Activated CD8-positive, alpha-beta memory T cell treated with anti-CD3 and anti-CD28 coated beads, Interleukin-2, amount 50 U/mL, for 24 hours (primary cell): Measurements from ENCODE around the gene TBX1.

Source experiments
- DNase-seq: peaks from one replicate; pipeline ENCODE4 v3.0.0-alpha.2; 2020; ENCODE audit errors: extremely low read depth

The TBX1 gene

DNA sequence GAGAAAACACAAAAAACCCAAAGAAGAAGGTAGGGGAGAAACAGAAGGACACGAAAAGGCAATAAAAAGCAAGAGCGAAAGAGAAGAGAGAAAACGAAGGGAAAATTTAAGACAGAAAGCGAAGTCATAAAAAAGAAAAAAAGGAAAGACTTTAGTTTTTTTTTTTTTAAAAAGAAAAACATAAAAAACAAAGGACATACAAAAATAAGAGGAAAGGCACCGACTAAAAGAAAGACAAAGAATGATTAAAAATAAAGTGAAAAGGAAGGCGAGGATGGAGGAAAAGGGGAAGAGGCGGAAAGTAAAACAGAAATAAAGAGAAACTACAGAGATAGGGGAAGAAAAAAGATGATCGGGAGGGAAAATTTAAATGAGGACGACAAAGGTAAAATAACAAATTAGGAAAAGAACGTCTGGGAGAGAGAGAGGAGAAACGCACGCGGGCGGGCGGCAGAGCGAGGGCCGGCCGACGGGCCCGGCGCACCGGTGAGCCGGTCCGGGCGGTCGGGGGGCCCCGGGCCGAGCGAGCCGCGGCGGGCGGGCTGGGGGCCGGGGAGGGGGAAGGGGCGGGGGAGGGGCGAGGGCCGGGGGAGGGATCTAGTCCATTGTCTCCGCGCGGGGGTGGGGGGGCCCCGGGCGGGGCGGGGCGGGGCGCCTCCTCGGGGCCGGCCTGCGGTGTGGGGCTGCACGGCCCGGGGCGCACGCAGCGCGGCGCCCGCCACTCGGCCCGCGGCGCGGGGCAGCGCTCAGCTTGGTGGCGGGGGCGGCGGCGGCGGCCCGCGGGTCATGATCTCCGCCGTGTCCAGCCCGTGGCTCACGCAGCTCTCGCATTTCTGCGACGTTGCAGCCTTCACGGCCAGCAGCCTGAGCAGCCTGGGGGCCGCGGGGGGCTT is at the start of gene TBX1:
Gene TBX1, plus strand, starts transcription at position 721 of the 893 bp plus-strand sequence. Its CDS starts 66 bp downstream, at position 787.
- DNase-seq, result no peak

GRCh38 chr22:19713245-19713644 is 47.3 kb upstream of the TBX1 start:
- no peak for DNase-seq

- no peak for DNase-seq
Observed at GRCh38 chr22:19713650-19714311, 46.8 kb upstream of the TBX1 start.

DNA sequence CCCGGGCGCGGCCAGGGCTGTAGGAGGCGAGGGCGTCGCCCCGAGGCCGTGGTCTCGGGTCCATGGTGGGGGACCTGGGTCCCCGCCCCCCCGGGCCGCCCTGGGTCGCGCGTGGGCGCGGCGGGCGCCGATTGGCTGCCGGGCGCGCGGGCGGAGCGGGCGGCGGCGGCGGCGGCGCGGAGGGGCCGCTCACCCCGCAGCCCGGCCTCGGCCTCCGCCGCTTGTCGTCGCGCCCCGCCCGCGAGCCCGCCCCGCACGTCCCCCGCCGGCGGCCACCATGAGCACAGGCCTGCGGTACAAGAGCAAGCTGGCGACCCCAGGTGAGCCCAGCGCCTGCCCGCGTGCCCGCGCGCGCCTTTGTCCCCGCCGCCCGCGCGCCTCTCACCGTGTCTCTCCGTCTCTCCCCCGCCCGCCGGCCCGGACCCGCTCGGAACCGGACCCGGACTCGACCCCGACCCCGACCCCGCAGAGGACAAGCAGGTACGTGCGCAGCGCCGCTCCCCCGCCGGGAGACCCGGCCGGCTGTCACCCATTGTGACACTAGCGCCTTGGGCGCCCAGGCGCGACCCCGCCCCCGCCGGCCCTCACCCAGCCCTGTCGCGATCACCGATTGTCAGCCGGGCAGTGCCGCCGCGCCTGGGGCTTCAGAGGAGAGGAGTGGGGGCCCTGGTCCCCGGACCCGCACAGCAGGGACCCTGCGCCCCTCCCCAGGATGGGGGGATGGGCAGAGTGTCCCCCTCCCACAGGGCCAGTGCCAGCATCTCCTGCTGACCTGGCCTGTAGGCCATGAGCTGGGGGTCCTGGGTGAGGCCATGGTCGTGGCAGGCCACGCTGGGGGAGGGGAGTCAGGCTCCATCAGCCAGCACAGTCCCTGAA is 46.0 kb upstream of the TBX1 start, which contains the start of gene SEPTIN5:
Gene SEPTIN5, plus strand, starts transcription at position 192 of the 876 bp plus-strand sequence. Its CDS starts 86 bp downstream, at position 278.
- DNase-seq, result no peak

GRCh38 chr22:19715188-19715930 is 45.2 kb upstream of the TBX1 start:
- no peak for DNase-seq

- DNase-seq, result no peak
Observed at GRCh38 chr22:19716041-19716828, 44.3 kb upstream of the TBX1 start.

- DNase-seq, result no peak
Observed at GRCh38 chr22:19716829-19717105, 43.8 kb upstream of the TBX1 start.

DNA sequence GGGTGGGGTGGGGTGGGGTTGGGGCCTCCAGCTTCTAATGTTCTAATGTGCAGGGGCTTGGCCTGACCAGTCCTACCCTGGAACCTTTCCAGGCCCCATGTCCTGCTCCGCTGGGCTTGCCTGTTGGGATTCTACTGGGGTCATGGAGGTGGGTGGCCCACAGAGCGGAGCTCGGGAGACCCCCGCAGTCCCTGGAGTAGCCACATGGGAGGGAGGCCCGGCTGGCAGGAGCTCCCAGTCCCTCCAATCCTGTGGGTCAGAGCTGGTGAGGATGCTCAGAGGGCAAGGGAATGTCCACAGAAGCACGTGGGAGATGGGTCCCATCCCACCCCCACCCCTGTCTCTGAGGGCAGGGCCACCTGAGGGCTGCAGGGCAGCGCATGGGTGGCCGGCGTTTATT is 43.4 kb upstream of the TBX1 start:
- DNase-seq, result no peak

- peak; percentile 30 for DNase-seq
Observed at GRCh38 chr22:19717691-19718455, 42.7 kb upstream of the TBX1 start.

GRCh38 chr22:19718456-19719049 is 42.0 kb upstream of the TBX1 start:
- no peak for DNase-seq

GRCh38 chr22:19719050-19719482 is 41.5 kb upstream of the TBX1 start:
- no peak for DNase-seq

- no peak for DNase-seq
Observed at GRCh38 chr22:19719488-19720021, 41.0 kb upstream of the TBX1 start.

GRCh38 chr22:19720150-19720827 is 40.3 kb upstream of the TBX1 start:
- DNase-seq, result no peak

GRCh38 chr22:19720999-19721329 is 39.6 kb upstream of the TBX1 start:
- no peak for DNase-seq

- no peak for DNase-seq
Observed at GRCh38 chr22:19721330-19722177, 39.0 kb upstream of the TBX1 start.

DNA sequence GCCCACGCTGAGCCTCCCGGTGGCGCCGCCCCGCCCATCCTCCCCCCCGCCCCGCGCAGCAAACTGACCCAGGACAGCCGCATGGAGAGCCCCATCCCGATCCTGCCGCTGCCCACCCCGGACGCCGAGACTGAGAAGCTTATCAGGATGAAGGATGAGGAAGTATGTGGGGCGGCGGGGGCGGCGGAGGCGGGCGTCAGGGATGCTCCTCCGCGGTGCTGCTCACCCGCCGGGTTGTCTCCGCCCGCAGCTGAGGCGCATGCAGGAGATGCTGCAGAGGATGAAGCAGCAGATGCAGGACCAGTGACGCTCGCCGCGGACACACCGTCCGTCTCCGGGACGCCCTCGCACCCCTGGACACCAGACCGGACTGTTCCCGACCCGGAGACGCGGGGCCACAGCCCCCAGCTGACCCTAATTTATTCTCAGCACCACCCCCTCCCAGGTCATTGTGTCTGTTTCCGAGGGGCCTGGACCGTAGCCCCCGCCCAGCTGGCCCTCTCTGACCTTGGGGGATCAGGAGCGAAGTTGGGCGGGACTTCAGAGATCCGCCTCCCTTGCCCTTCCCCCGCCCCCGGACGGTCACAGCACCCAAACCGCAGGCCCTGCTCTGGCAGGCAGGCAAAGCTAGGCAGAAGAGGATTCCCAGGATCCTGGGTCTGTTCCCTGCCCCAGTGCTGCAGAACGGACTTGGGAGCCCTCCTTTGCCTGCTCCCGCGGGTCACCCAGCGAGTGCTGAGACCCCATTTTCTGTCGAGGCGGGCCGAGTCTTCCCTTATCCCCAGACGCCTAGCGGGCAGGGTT is 38.2 kb upstream of the TBX1 start:
- DNase-seq, result no peak

- DNase-seq, result no peak
Observed at GRCh38 chr22:19722982-19723231, 37.7 kb upstream of the TBX1 start.
